Liver (tissue), 9 donors: ENCODE measurements around the gene UBXN4. TPM values are rescaled to one million over a fixed set of nuclear protein-coding genes. Genes with fewer than 3 reads are reported as not detected.

Source experiments
- DNase-seq: peaks from one replicate; pipeline ENCODE4 v3.0.0-alpha.2; 2017; ENCODE audit warnings: low spot score
- H3K27ac ChIP-seq, 2 donors: one replicate each; pipeline ENCODE4 v1.7.0; 2013; ENCODE audit warnings: inconsistent platforms in 2 of 2, low read length in 2 of 2, control low read depth in 1 of 2, low read depth in 1 of 2, mild to moderate bottlenecking in 1 of 2
- H3K27me3 ChIP-seq, 4 donors: one replicate each; pipeline versions ENCODE4 v1.6.1 to v1.7.0; 2013; ENCODE audit warnings: low read length in 3 of 4, inconsistent platforms in 1 of 4, mild to moderate bottlenecking in 1 of 4, moderate library complexity in 1 of 4; ENCODE audit not compliant: control insufficient read depth in 4 of 4, insufficient read depth in 4 of 4
- H3K36me3 ChIP-seq, 4 donors: one replicate each; pipeline versions ENCODE4 v1.6.1 to v1.7.0; 2013; ENCODE audit warnings: low read length in 3 of 4, mild to moderate bottlenecking in 3 of 4, low read depth in 1 of 4, moderate library complexity in 1 of 4; ENCODE audit not compliant: control insufficient read depth in 4 of 4, insufficient read depth in 3 of 4
- H3K4me1 ChIP-seq, 4 donors: one replicate each; pipeline versions ENCODE4 v1.6.1 to v1.7.0; 2013; ENCODE audit warnings: low read length in 3 of 4, mild to moderate bottlenecking in 3 of 4, moderate library complexity in 1 of 4; ENCODE audit not compliant: control insufficient read depth in 4 of 4, insufficient read depth in 4 of 4
- H3K4me3 ChIP-seq, 3 donors: one replicate each; pipeline versions ENCODE4 v1.6.1 to v1.7.0; 2013; ENCODE audit warnings: low read length in 3 of 3, control low read depth in 1 of 3, low read depth in 1 of 3, mild to moderate bottlenecking in 1 of 3
- H3K9ac ChIP-seq, 2 donors: one replicate each; pipeline ENCODE4 v1.7.0; 2013; ENCODE audit warnings: low read length in 2 of 2, mild to moderate bottlenecking in 2 of 2, moderate library complexity in 2 of 2, control low read depth in 1 of 2, low read depth in 1 of 2
- H3K9me3 ChIP-seq, 4 donors: one replicate each; pipeline versions ENCODE4 v1.6.1 to v1.7.0; 2013; ENCODE audit warnings: low read length in 3 of 4; ENCODE audit not compliant: control insufficient read depth in 4 of 4
- HNF4A ChIP-seq, 2 donors: conservative IDR thresholded peaks; 2 replicates each; pipeline ENCODE4 v1.6.1; 2016; ENCODE audit warnings: antibody characterized with exemption in 2 of 2, mild to moderate bottlenecking in 2 of 2
- HNF4G ChIP-seq: IDR thresholded peaks from 2 replicates; pipeline ENCODE4 v1.6.1; 2016; ENCODE audit warnings: antibody characterized with exemption
- JUND ChIP-seq, 2 donors: IDR thresholded peaks; 2 replicates each; pipeline ENCODE4 v1.6.1; 2016; ENCODE audit warnings: antibody characterized with exemption in 2 of 2
- NR2F2 ChIP-seq: IDR thresholded peaks from 2 replicates; pipeline ENCODE4 v1.6.1; 2016; ENCODE audit warnings: antibody characterized with exemption
- RAD21 ChIP-seq, 2 donors: IDR thresholded peaks; 2 replicates each; pipeline ENCODE4 v1.6.1; 2016; ENCODE audit warnings: antibody characterized with exemption in 2 of 2, mild to moderate bottlenecking in 2 of 2
- RXRA ChIP-seq, 2 donors: IDR thresholded peaks; 2 replicates each; pipeline ENCODE4 v1.6.1; 2017 to 2018; ENCODE audit warnings: antibody characterized with exemption in 2 of 2, mild to moderate bottlenecking in 1 of 2
- SP1 ChIP-seq: IDR thresholded peaks from 2 replicates; pipeline ENCODE4 v1.6.1; 2018; ENCODE audit warnings: antibody characterized with exemption, mild to moderate bottlenecking
- YY1 ChIP-seq: IDR thresholded peaks from 2 replicates; pipeline ENCODE4 v1.6.1; 2016; ENCODE audit warnings: antibody characterized with exemption, mild to moderate bottlenecking
- WGBS: extraction: QIAGEN DNeasy Blood & Tissue Kit; methylation state at CpG from one replicate; pipeline ENCODE4 v1.1.7; 2013; 5-methylcytosine and 5-hydroxymethylcytosine counted together
- polyA plus RNA-seq, 2 donors: library from polyadenylated mRNA; stranded (reverse) in 1 of 2; unstranded in 1 of 2; fragments of 200-250 nt in 1 of 2; fragments of >200 nt in 1 of 2; fragmentation: Nextera tagmentation in 1 of 2; extraction: Ambion mirVana in 1 of 2; gene quantifications; one replicate each; pipeline versions ENCODE4 v1.2.1 to v1.2.3, GENCODE V29; 2013 to 2015
- total RNA-seq, 2 donors: library from RNA; depleted of rRNA; stranded (reverse); fragments of >200 nt; gene quantifications; one replicate each; pipeline ENCODE4 v1.2.3, GENCODE V29; 2014
- TF ChIP-seq, protein P1 (sequence below): fragments of 150-350 bp; IDR thresholded peaks from 2 replicates; pipeline ENCODE4 v1.5.1; 2017; ENCODE audit warnings: improper control_type of control experiment, low read depth, low read length; ENCODE audit not compliant: missing input control
- TF ChIP-seq, protein P2 (sequence below): IDR thresholded peaks from 2 replicates; pipeline ENCODE4 v1.6.1; 2016; ENCODE audit warnings: antibody characterized with exemption
- TF ChIP-seq, protein P3 (sequence below): IDR thresholded peaks from 2 replicates; pipeline ENCODE4 v1.6.1; 2016; ENCODE audit warnings: antibody characterized with exemption
- donor health status: healthy.
- donor health status: healthy.
- donor health status: healthy.
- donor health status: healthy.
- donor health status: healthy.

UBXN4 gene
- total and polyA plus RNA-seq, 4 donors, result 46.5 to 172 (median 67.4) TPM

DNA sequence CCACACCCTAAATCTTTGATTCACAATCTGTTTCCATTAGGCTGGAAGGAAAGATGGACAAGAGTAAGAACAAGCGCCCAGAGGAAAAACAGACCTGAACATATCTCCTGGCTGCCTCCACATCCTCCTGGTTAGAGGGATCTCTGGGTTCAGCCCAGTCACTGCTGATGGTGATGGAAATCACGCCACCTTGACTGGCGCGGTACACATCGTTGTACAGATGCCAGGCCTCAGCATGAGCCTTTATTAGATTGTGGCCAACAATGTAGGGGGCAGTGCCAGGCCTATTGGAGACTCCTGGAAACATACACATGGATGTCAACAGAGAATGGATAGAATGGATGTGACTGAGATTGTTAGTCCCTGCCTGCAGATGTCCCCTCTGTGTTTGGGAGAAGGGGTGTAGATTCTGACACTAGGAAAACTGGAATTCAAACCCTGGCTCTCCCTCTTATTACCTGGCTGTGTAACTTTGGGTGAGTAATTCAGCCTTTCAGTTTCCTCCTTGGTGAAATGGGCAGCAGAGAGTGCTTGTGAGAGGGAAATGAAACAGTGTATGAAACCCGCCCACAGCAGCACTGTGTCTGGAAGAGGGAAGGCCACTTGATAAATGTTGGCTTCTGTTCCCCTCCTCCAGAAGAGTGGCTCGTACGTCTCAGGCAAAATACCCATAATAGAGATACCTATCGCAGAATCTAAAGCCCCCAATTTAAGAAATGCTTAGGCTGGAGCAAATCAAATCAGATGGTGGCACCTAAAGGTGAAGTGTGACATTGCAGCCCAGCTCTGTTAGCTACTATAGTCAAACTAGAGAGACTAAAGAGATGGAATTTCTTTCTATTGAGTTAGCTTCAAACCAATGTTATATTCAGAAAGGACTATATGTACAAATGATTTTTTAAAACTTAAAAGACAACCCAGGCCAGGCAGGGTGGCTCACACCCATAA is 59.1 kb downstream of the UBXN4 start:
- H3K36me3 ChIP-seq, result no peaks in the 10 kb centered on the region
- H3K4me1 ChIP-seq, result no peaks in the 10 kb centered on the region
- peaks cover 0 to 5% (median 3%) of the 10 kb centered on the region in 4 donors for H3K9me3 ChIP-seq
- DNase-seq, result no peak
- WGBS, result 86% methylated on average over 9 of the region's 9 CpGs
- H3K27me3 ChIP-seq, result no peaks in the 10 kb centered on the region
- H3K4me3 ChIP-seq, result no peak overlapping the region
- no peak overlapping the region for H3K27ac ChIP-seq
- no peak for TF ChIP-seq RXRA (IDR thresholded peaks at IDR 0.05)
- TF ChIP-seq, protein P1, sequence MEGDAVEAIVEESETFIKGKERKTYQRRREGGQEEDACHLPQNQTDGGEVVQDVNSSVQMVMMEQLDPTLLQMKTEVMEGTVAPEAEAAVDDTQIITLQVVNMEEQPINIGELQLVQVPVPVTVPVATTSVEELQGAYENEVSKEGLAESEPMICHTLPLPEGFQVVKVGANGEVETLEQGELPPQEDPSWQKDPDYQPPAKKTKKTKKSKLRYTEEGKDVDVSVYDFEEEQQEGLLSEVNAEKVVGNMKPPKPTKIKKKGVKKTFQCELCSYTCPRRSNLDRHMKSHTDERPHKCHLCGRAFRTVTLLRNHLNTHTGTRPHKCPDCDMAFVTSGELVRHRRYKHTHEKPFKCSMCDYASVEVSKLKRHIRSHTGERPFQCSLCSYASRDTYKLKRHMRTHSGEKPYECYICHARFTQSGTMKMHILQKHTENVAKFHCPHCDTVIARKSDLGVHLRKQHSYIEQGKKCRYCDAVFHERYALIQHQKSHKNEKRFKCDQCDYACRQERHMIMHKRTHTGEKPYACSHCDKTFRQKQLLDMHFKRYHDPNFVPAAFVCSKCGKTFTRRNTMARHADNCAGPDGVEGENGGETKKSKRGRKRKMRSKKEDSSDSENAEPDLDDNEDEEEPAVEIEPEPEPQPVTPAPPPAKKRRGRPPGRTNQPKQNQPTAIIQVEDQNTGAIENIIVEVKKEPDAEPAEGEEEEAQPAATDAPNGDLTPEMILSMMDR, result no peak
- TF ChIP-seq RAD21 (IDR thresholded peaks at IDR 0.05), result no peak
- TF ChIP-seq HNF4A (conservative IDR thresholded peaks at IDR 0.05), result no peak
- TF ChIP-seq, protein P2, sequence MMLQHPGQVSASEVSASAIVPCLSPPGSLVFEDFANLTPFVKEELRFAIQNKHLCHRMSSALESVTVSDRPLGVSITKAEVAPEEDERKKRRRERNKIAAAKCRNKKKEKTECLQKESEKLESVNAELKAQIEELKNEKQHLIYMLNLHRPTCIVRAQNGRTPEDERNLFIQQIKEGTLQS, result no peak
- TF ChIP-seq YY1, result no peak
- no peak for TF ChIP-seq SP1
- no peak for TF ChIP-seq NR2F2
- TF ChIP-seq, protein P3, sequence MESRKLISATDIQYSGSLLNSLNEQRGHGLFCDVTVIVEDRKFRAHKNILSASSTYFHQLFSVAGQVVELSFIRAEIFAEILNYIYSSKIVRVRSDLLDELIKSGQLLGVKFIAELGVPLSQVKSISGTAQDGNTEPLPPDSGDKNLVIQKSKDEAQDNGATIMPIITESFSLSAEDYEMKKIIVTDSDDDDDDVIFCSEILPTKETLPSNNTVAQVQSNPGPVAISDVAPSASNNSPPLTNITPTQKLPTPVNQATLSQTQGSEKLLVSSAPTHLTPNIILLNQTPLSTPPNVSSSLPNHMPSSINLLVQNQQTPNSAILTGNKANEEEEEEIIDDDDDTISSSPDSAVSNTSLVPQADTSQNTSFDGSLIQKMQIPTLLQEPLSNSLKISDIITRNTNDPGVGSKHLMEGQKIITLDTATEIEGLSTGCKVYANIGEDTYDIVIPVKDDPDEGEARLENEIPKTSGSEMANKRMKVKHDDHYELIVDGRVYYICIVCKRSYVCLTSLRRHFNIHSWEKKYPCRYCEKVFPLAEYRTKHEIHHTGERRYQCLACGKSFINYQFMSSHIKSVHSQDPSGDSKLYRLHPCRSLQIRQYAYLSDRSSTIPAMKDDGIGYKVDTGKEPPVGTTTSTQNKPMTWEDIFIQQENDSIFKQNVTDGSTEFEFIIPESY, result no peak
- no peak for TF ChIP-seq HNF4G
- H3K9ac ChIP-seq, result no peak overlapping the region

DNA sequence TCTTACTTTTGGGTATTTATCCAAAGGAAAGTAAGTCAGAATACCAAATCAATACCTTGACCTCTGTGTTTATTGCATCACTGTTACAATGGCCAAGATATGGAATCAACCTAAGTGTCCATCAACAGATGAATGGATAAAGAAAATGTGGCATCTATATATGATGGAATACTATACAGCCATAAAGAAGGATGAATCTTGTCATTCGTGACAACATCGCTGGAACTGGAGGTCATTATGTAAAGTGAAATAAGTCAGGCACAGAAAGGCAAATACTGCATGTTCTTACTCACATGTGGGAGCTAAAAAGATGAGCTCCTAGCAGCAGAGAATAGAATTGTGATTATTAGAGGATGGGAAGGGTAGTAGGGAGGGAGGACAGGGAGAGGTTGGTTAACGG is 60.7 kb downstream of the UBXN4 start:
- no peaks in the 10 kb centered on the region for H3K36me3 ChIP-seq
- TF ChIP-seq NR2F2, result no peak
- TF ChIP-seq, protein P3, result no peak
- TF ChIP-seq RXRA (IDR thresholded peaks at IDR 0.05), result no peak
- TF ChIP-seq, protein P1, result no peak
- no peak for TF ChIP-seq RAD21 (IDR thresholded peaks at IDR 0.05)
- no peak for TF ChIP-seq JUND (IDR thresholded peaks at IDR 0.05)
- H3K27me3 ChIP-seq, result no peaks in the 10 kb centered on the region
- 63% methylated on average over 3 of the region's 3 CpGs for WGBS
- H3K4me1 ChIP-seq, result no peaks in the 10 kb centered on the region
- H3K9me3 ChIP-seq, result peaks cover 0 to 5% (median 3%) of the 10 kb centered on the region in 4 donors
- no peak overlapping the region for H3K4me3 ChIP-seq
- no peak for DNase-seq
- no peak overlapping the region for H3K27ac ChIP-seq
- no peak overlapping the region for H3K9ac ChIP-seq
